Stimulated activated naive CD4-positive, alpha-beta T cell (primary cell): ENCODE results near the gene HMX2.

ENCODE experiments used
- DNase-seq, 6 experiments: peaks; one replicate each; lab custom pipeline; 2025; lab: John Stamatoyannopoulos, UW

Gene HMX2

GRCh38 chr10:123139165-123139520, 8.8 kb upstream of the HMX2 start:
- no peak for DNase-seq

- DNase-seq, result peak in 1 of 6 experiments; percentile 27
Observed at GRCh38 chr10:123139521-123140163, 8.3 kb upstream of the HMX2 start.

GRCh38 chr10:123140164-123140982, 7.6 kb upstream of the HMX2 start:
- peak in 2 of 6 experiments; percentile 12 to 27 for DNase-seq

GRCh38 chr10:123140983-123141390, 6.9 kb upstream of the HMX2 start:
- DNase-seq, result no peak

GRCh38 chr10:123141791-123142700, 5.9 kb upstream of the HMX2 start:
- DNase-seq, result no peak

- no peak for DNase-seq
Observed at GRCh38 chr10:123142701-123143161, 5.2 kb upstream of the HMX2 start.

- peak in 1 of 6 experiments; percentile 18 for DNase-seq
Observed at GRCh38 chr10:123143162-123143824, 4.6 kb upstream of the HMX2 start.

- DNase-seq, result no peak
Observed at GRCh38 chr10:123143825-123144168, 4.1 kb upstream of the HMX2 start.

- DNase-seq, result peak in 2 of 6 experiments; percentile 22 to 56
Observed at GRCh38 chr10:123144697-123145541, 3.0 kb upstream of the HMX2 start.

GRCh38 chr10:123145542-123146012, 2.4 kb upstream of the HMX2 start:
- no peak for DNase-seq

- DNase-seq, result no peak
Observed at GRCh38 chr10:123146013-123146893, 1.7 kb upstream of the HMX2 start.

GRCh38 chr10:123146894-123147634, 872 bp upstream of the HMX2 start:
- DNase-seq, result peak in 1 of 6 experiments; percentile 23

GRCh38 chr10:123148414-123149161, 652 bp downstream of the HMX2 start:
- peak in 1 of 6 experiments; percentile 39 for DNase-seq

- DNase-seq, result no peak
Observed at GRCh38 chr10:123149162-123149567, 1.2 kb downstream of the HMX2 start.

- peak in 5 of 6 experiments; percentile 23 to 61 (median 46) for DNase-seq
Observed at GRCh38 chr10:123149568-123150270, 1.8 kb downstream of the HMX2 start.

GRCh38 chr10:123150271-123150985, 2.5 kb downstream of the HMX2 start:
- no peak for DNase-seq
